Hematopoietic multipotent progenitor cell treated with erythropoietin and hydrocortisone succinate and interleukin-3 and kit ligand, for 15 days (in vitro differentiated cells): ENCODE data around the gene HOXA3.

Experiments
- DNase-seq: peaks from one replicate; pipeline ENCODE4 v3.0.0-alpha.2; 2015; ENCODE audit warnings: low spot score

HOXA3 gene

GRCh38 chr7:27165996-27166530, 13.7 kb upstream of the HOXA3 start:
- no peak for DNase-seq

DNA sequence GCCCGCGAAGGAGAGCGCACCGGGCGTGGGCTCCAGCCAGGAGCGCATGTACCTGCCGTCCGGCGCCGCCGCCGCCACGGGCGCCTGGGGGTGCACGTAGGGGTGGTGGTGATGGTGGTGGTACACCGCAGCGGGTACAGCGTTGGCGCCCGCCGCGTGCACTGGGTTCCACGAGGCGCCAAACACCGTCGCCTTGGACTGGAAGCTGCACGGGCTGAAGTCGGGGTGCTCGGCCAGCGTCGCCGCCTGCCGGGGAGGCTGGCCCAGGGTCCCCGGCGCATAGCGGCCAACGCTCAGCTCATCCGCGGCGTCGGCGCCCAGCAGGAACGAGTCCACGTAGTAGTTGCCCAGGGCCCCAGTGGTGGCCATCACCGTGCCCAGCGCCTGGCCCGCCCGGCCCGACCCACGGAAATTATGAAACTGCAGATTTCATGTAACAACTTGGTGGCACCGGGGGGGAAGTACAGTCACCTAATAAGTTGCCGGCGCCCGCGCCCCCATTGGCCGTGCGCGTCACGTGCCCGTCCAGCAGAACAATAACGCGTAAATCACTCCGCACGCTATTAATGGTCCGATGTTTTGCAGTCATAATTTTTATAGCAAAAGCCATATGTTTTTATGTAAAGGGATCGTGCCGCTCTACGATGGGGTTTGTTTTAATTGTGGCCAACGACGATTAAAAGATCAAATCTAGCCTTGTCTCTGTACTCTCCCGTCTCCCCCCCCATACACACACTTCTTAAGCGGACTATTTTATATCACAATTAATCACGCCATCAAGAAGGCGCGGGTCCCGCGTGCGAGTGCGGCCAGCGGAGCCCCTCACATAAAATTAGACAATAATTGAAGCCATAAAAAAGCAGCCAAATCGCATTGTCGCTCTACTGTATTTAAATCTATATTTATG, 13.0 kb upstream of the HOXA3 start, which contains the start of gene HOXA9:
Gene HOXA9, minus strand, starts transcription at position 449 of the 907 bp plus-strand sequence. Its CDS starts 80 bp downstream, at position 369.
- DNase-seq: no peak

- DNase-seq: no peak
Observed at GRCh38 chr7:27164367-27165088, 12.1 kb upstream of the HOXA3 start.

GRCh38 chr7:27164045-27164366, 11.6 kb upstream of the HOXA3 start:
- DNase-seq: no peak

- DNase-seq: no peak
Observed at GRCh38 chr7:27163288-27164044, 11.1 kb upstream of the HOXA3 start.

DNA sequence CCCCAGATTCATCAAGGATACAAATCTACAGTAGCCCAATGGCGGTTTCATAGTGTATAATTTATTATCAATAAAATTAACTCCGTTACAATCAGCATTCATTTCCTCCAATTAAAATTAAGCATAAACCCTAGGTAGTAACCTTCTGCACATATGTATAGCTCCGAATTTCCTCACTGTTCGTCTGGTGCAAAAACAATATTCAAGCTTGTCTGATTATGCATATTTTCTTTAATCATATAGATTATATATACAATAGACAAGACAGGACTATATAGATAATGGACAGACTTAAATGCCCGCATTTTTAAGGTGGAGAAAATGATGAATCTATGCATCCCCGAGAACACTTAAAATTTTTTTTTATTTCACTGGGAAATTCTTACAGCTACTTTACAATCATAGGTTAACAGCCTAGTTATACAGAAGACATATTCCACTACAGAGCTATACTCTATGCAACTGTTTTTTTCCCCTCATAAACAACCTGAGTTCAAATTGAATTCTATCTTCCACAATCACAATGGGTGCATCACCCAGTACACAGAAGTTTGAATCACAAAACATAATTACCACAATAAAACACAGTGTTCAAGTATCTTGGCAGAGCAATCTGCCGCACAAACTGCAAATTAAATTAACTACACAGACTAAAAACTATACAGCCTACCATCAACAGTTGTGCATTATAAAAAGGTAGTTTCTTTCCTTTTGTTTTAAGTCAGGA, 10.3 kb upstream of the HOXA3 start:
- DNase-seq: no peak

GRCh38 chr7:27161721-27162560, 9.6 kb upstream of the HOXA3 start:
- DNase-seq: no peak

DNA sequence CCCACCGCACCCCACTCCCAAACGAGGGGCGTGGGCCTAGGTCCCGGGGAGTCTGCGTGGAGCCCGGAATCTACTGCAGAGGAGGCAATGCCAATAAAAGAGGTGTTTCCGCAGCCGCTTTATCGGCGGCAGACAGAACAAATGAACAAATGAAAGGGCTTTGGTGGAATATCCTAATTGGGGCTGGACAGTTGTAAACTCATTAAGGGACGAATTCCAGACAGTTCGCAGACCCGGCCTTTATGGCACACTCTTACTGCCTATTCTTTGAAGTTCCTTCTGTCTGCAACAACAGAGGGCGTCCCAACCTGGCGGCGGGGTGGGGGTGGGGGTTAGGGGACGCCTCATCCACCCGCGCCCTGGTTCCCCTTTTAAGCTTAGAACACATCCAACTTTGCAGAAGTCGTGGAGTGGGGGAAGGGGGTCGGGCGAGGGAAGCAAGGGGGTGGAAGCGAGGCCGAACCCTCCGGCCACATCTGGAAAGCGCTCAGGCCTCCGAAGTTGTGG, 8.9 kb upstream of the HOXA3 start:
- DNase-seq: no peak

- peak; percentile 65 for DNase-seq
Observed at GRCh38 chr7:27160546-27161213, 8.3 kb upstream of the HOXA3 start.

GRCh38 chr7:27160145-27160545, 7.8 kb upstream of the HOXA3 start:
- no peak for DNase-seq

- DNase-seq: no peak
Observed at GRCh38 chr7:27159266-27160144, 7.1 kb upstream of the HOXA3 start.

DNA sequence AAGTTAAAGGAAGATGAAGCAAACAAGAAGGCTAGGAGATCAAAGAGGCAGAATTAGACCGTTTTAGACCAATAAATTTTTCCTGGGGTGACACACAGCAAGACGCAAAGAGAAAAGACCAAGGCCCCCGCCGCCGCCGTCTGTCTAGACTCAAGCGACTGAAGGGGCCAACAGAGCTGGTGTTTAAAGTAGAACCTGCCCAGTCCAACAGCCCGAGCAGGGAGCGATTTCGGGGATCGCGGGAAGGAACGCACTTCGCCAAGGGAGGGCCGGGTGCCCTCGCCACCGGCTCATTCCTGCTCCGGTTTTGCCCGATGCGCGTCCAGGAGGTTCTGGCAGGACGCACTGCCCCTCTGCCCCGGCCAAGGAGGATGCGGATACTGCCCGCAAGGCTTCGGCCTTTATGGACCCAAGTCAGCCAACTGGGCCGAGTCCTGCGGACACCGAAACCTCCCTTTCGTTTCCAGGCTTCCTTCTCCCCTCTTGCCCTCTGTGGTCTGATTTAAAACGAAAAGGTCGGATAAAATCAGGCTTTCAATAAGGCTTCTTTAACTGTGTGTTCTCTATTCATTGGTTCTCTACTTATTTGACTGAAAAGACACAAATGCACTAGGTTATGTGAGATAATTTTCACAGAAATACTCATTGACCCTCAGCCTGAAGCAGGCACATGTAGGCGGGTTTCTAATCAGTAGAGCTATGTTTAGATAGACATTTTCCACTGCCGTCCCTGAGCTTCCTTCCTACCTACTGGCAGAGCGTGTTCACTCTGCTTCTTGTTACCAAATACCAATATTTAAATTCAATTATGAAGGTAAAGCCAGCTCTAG, 6.3 kb upstream of the HOXA3 start:
- no peak for DNase-seq

GRCh38 chr7:27157702-27158431, 5.5 kb upstream of the HOXA3 start:
- DNase-seq: no peak

- no peak for DNase-seq
Observed at GRCh38 chr7:27156916-27157701, 4.7 kb upstream of the HOXA3 start.

- DNase-seq: no peak
Observed at GRCh38 chr7:27156508-27156898, 4.1 kb upstream of the HOXA3 start, which contains the start of gene HOXA7. Gene HOXA7, minus strand, starts transcription at chr7:27156675. Its CDS starts 130 bp downstream, at chr7:27156545.

DNA sequence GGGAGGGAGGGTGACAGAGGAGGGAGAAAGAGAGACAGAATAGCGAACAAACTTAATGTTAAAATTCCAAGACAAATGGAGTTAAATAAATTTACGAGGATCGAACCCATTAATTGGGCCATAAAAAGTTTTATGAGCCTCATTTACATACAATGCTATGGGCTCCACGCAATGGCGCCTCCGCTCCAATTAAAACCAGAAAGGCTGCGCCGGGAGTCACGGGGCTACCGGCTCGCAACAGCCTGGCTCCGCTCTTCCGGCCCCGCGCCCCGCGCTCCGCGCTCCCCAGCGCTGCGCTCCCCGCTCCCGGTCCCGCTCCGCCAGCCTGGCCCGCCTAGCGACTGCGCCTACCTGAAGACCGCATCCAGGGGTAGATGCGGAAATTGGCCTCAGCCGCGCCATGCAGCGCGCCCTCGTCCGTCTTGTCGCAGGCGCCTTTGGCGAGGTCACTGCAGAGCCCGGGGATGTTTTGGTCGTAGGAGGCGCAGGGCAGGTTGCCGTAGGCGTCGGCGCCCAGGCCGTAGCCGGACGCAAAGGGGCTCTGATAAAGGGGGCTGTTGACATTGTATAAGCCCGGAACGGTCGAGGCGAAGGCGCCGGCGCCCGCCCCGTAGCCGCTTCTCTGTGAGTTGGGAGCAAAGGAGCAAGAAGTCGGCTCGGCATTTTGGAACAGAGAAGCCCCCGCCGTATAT, 3.6 kb upstream of the HOXA3 start:
- no peak for DNase-seq
